Glutamatergic neuron (in vitro differentiated cells): Measurements from ENCODE around the gene WDR5. TPM values are rescaled to one million over a fixed set of nuclear protein-coding genes. Genes with fewer than 3 reads are reported as not detected.
"Not testable (repeated sequence)": the region's sequence is repeated elsewhere in the genome, so short reads cannot be mapped to it uniquely, and the experiment has no call there.

ENCODE experiments used
- DNase-seq: peaks from one replicate; pipeline ENCODE4 v3.0.0; 2022
- H3K27ac Mint-ChIP-seq: one replicate; pipeline ENCODE4 v1.8.0; 2020; ENCODE audit warnings: mild to moderate bottlenecking, mixed read lengths, inconsistent platforms; ENCODE audit not compliant: unreplicated experiment
- H3K27me3 Mint-ChIP-seq: one replicate; pipeline ENCODE4 v1.8.0; 2020; ENCODE audit warnings: mild to moderate bottlenecking, moderate library complexity, mixed read lengths, inconsistent platforms; ENCODE audit not compliant: unreplicated experiment
- H3K36me3 Mint-ChIP-seq: one replicate; pipeline ENCODE4 v1.8.0; 2020; ENCODE audit warnings: mild to moderate bottlenecking, mixed read lengths, inconsistent platforms; ENCODE audit not compliant: unreplicated experiment
- H3K4me1 Mint-ChIP-seq: one replicate; pipeline ENCODE4 v1.8.0; 2020; ENCODE audit warnings: mild to moderate bottlenecking, low read depth, mixed read lengths, inconsistent platforms; ENCODE audit not compliant: unreplicated experiment
- H3K4me3 Mint-ChIP-seq: one replicate; pipeline ENCODE4 v1.8.0; 2020; ENCODE audit warnings: mild to moderate bottlenecking, mixed read lengths, inconsistent platforms; ENCODE audit not compliant: unreplicated experiment
- H3K9me3 Mint-ChIP-seq: one replicate; pipeline ENCODE4 v1.8.0; 2020; ENCODE audit warnings: mild to moderate bottlenecking, moderate library complexity, mixed read lengths, inconsistent platforms; ENCODE audit not compliant: unreplicated experiment
- total RNA-seq: library from RNA; stranded (reverse); fragmentation: NEBNext Ultra II Directional; extraction: Animal tissue kit (Norgen Biotek cat#: 25700); gene quantifications from one replicate; pipeline ENCODE4 v1.2.1, GENCODE V29; 2021; ENCODE audit not compliant: unreplicated experiment
- TF ChIP-seq, protein P1 (sequence below): fragments of 200-600 bp; sonication (generic); IDR thresholded peaks from one replicate; pipeline ENCODE4 v1.5.0; 2021; ENCODE audit not compliant: partially characterized antibody, unreplicated experiment

WDR5 gene
- total RNA-seq, 1 donor from 2014 or later: 45.9 TPM

DNA sequence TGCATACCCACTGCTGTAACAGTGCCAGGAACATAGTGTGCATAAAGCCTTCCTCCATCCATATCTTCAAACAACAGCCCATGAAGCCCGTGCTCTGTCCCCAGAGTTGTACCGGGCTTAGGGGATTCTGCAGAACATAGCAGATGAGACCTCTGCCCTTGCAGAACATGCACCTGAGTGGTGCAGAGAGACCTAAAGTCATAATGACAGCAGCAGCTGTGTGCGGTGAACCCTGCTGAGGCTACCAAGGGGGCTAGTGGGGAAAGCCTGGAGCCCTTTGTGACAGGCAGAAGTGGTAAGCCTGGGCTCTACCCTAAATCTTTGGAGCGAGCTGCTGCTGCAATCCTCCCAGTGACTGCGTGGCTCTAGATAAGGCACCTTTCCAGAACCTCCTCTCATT is 35.8 kb upstream of the WDR5 start:
- H3K27me3 Mint-ChIP-seq: peaks cover 6% of the 10 kb centered on the region
- no peaks in the 10 kb centered on the region for H3K4me1 Mint-ChIP-seq
- DNase-seq: no peak
- no peak overlapping the region for H3K27ac Mint-ChIP-seq
- H3K36me3 Mint-ChIP-seq: peaks cover 9% of the 10 kb centered on the region
- H3K9me3 Mint-ChIP-seq: peaks cover 15% of the 10 kb centered on the region
- TF ChIP-seq, protein P1, sequence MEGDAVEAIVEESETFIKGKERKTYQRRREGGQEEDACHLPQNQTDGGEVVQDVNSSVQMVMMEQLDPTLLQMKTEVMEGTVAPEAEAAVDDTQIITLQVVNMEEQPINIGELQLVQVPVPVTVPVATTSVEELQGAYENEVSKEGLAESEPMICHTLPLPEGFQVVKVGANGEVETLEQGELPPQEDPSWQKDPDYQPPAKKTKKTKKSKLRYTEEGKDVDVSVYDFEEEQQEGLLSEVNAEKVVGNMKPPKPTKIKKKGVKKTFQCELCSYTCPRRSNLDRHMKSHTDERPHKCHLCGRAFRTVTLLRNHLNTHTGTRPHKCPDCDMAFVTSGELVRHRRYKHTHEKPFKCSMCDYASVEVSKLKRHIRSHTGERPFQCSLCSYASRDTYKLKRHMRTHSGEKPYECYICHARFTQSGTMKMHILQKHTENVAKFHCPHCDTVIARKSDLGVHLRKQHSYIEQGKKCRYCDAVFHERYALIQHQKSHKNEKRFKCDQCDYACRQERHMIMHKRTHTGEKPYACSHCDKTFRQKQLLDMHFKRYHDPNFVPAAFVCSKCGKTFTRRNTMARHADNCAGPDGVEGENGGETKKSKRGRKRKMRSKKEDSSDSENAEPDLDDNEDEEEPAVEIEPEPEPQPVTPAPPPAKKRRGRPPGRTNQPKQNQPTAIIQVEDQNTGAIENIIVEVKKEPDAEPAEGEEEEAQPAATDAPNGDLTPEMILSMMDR: no peak
- H3K4me3 Mint-ChIP-seq: no peak overlapping the region

DNA sequence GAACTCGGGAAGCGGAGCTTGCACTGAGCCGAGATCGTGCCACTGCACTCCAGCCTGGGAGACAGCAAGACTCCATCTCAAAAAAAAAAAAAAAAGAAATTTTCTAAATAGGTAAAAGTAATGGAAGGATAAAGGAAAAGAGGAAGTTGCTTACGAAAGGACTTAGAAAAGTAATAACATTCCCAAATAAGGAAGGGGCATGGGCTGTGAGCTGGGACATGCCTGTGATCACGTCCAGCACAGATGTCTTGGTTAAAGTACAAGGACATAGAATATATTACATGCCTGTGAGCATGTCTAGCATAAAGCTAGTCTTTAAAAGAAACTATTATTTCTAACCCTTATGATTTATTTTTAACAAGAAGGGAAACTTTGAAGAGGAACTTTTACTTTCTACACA is 34.7 kb upstream of the WDR5 start:
- not testable (repeated sequence) for H3K4me1 Mint-ChIP-seq, H3K27ac Mint-ChIP-seq, H3K4me3 Mint-ChIP-seq, DNase-seq, H3K36me3 Mint-ChIP-seq, H3K27me3 Mint-ChIP-seq
- peaks cover 17% of the 10 kb centered on the region for H3K9me3 Mint-ChIP-seq

DNA sequence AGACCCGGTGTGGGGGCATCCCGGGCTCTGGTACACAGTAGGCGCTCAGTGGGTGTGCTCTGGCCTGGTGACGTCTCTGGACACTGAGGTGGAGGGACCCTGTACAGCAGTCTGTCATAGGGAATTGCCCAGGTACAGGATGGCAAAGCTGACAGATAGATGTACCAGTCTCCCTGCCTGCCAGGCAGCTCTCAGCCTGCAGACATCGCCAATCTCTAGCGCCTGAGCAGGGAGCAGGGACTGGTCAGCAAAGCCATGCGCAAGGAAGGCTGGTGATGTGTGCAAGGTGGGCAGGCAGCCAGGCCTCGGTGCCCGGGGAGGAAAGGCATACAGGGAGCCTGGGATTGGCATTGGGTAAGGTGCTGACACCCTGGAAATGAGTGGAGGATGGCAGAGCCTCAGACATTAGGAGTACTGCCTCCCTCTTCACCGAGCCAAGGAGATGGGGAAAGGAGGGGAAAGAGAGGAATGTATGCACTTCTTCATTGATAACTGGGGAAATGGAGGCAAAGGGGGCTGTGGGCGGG is 34.2 kb upstream of the WDR5 start:
- TF ChIP-seq, protein P1: no peak
- Mint-ChIP-seq H3K36me3 (peaks cover 9% of the 10 kb centered on the region), H3K4me1 (no peaks in the 10 kb centered on the region), H3K27me3 (peaks cover 6% of the 10 kb centered on the region), H3K9me3 (peaks cover 17% of the 10 kb centered on the region), H3K27ac (no peak overlapping the region), H3K4me3 (no peak overlapping the region)
- no peak for DNase-seq

DNA sequence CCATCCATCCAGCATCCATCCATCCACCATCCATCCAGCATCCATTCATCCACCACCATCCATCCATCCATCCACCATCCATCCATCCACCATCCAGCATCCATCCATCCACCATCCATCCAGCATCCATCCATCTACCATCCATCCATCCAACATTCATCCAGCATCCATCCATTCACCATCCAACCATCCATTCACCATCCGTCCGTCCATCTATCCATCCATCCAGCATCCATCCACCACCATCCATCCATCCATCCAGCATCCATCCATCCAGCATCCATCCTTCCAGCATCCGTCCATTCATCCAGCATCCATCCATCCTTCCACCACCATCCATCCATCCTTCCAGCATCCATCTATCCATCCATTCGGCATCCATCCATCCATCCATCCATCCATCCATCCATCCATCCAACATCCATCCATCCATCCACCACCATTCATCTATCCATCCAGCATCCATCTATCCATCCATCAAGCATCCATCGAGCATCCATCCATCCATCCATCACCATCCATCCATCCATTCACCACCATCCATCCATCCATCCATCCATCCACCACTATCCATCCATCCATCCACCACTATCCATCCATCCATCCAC is 32.4 kb upstream of the WDR5 start:
- H3K4me1 Mint-ChIP-seq: no peaks in the 10 kb centered on the region
- no peak overlapping the region for H3K4me3 Mint-ChIP-seq
- peaks cover 6% of the 10 kb centered on the region for H3K27me3 Mint-ChIP-seq
- TF ChIP-seq, protein P1: no peak
- H3K27ac Mint-ChIP-seq: no peak overlapping the region
- peaks cover 9% of the 10 kb centered on the region for H3K36me3 Mint-ChIP-seq
- peaks cover 17% of the 10 kb centered on the region for H3K9me3 Mint-ChIP-seq
- DNase-seq: no peak

DNA sequence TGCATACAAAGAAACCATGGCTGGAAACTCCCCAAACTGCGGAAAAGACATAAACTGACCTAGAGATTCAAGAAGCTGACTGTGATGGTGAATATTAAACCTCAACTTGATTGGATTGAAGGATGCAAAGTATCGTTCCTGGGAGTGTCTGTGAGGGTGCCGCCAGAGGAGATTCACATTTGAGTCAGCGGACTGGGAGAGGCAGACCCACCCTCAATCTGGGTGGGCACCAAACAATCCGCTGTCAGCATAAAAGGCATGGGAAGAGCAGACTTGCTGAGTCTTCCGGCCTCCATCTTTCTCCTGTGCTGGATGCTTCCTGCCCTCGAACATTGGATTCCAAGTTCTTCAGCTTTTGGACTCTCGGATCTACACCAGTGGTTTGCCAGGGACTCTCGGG is 24.8 kb upstream of the WDR5 start:
- no peak overlapping the region for H3K4me3 Mint-ChIP-seq
- TF ChIP-seq, protein P1: no peak
- peaks cover 3% of the 10 kb centered on the region for H3K27me3 Mint-ChIP-seq
- no peaks in the 10 kb centered on the region for H3K4me1 Mint-ChIP-seq
- no peaks in the 10 kb centered on the region for H3K9me3 Mint-ChIP-seq
- no peak overlapping the region for H3K27ac Mint-ChIP-seq
- H3K36me3 Mint-ChIP-seq: no peaks in the 10 kb centered on the region
- DNase-seq: no peak
